Measurements from ENCODE around the gene AGK.
"Not testable (repeated sequence)": the region's sequence is repeated elsewhere in the genome, so short reads cannot be mapped to it uniquely, and the experiment has no call there.

The AGK gene

DNA sequence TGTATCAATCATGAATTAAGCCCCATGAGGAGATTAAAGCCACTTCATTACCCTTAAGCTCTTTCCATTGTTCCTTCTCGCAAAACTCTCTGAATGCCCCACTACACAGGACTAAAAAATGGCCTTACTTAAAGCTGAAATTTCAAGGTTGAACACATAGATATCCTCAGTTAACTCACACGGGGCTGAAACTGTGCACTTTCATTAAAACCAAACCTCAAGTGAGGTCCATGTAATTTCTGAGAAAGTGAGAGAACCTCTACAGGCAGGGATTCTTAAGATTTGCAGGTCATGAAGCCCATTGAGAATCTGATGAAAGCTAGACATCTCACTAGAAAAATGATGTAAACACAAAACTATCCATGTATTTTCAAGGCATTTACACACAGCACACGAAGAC is 134.9 kb downstream of the AGK start:
- DNase-seq = no peak

DNA sequence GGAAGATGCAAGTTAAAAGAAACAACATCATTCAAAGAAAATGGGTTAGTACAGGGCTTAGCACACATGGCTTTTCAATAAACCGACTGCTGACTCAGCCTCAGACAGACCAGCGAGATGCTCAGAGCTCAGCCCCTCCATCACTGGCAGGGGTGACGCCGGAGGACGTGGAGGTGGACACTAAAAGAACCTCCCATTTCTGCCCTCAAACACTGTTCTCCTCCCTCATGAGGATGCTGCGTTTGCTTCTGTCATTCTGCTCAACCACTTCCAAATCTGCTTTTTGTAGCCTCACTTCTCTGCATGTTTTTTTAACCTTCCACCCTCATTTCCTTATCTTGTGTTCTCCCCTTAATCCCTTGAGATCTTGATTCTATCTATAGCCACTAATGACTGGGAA is 135.5 kb downstream of the AGK start:
- DNase-seq = no peak

DNA sequence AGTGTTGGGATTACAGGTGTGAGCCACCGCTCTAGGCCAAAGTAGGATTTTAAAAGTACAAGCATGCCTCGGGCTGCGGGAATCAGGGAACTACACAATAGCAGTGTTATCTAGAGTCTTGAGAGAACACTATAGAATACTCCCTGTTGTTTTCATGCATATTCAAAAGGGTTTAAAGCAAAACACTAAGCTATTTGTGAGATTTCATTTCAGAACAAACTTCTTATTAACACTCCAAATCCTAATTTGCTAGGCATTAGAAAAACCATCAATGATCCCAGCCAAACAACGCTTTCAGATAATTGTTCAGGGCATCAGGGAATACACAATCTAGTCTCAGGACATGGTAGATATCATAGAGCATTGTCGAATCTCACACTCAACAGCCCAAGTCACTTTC is 136.8 kb downstream of the AGK start:
- no peak for DNase-seq

DNA sequence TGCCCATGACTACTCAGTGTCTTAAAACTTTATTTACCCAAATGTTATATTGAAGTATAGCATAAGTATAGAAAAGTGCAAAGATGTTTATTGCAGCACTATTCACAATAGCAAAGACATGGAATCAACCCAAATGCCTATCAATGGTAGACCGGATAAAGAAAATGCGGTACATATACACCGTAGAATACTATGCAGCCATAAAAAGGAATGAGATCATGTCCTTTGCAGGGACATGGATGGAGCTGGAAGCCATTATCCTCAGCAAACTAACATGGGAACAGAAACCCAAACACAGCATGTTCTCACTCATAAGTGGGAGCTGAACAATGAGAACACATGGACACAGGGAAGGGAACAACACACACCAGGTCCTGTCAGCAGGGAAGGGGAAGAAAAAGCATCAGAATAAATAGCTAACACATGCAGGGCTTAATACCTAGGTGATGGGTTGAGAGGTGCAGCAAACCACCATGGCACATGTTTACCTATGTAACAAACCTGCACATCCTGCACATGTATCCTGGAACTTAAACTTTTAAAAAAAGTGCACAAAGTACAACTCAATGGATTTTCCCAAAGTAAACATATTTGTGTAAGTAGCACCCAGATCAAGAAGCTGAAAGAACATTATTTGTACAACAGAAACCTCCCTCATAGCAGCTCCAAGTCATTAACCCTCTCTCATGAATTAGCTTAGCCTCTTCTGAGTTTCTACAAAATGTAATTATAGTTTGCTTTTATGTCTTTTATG is 138.0 kb downstream of the AGK start:
- DNase-seq = not testable (repeated sequence)

DNA sequence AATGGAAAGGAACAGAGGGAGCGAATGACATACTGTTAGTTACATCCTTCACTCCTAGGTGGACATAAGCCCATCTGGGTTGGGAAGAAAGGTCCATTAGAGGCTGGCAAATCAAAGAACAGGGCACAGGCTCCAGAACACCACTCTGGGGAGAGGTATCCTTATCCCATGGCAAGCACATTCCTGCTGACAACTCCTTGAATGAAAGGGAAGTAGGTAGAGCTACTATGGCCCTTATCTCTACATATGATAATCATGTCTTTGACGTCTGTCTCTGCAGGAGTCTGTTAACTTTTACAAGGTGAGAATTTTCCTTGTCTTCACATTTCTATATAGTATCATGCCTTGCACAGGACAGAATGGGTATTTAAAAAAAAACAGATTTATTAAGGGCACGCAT is 140.3 kb downstream of the AGK start:
- DNase-seq = no peak

DNA sequence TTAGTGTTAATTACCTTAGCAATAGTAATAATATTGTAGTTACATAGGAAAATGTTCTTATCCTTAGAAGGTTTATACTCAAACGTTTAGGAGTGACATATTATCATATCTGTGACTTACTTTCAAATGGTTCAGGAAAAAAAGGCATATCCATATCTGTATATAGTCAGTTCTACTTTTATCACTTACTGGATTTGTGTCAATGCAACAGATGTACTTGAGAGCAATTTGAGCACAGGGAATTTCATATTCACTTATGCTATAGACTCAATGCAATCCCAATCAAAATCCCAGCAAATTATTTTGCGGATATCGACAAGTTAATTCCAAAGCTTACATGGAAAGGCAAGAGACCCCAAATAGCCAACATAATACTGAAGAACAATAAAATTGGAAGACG is 140.8 kb downstream of the AGK start:
- DNase-seq = no peak

DNA sequence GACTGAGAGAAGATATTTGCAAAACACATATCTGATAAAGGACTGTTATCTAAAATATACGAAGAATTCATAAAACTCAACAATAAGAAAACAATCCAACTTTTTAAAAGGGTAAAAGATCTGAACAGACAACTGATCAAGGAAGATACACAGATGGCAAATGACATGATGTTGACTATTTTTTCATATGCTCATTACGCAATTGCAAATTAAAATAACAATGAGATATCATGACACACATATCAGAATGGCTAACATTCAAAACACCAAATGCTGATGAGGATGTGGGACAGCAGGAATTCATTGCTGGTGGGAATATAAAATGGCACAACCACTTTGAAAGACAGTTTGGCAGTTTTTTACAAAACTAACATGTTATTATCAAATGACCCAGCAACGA is 141.9 kb downstream of the AGK start:
- no peak for DNase-seq

DNA sequence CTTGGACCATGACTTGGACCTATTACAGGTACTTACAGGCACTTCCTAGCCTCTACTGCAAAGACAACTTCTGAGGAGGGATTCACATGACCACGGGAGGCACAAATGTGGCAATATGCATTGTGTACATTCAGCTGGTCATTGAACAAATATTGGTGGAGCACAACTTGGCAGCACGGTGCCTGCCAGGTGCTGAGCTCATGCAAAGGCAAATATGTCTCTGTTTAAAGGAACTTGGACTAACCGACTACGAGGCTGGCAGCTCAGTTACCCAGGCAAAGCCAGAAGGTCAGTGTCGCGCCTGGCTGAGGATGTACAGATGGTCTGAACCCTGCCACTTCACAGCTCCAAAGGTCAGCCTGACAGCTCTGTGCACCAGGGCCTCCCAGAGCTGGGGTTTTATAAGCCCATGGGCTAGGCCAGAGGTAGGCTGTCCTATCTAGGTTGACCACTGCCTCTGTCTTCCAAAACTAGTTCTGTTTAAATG is 144.6 kb downstream of the AGK start:
- DNase-seq = no peak

DNA sequence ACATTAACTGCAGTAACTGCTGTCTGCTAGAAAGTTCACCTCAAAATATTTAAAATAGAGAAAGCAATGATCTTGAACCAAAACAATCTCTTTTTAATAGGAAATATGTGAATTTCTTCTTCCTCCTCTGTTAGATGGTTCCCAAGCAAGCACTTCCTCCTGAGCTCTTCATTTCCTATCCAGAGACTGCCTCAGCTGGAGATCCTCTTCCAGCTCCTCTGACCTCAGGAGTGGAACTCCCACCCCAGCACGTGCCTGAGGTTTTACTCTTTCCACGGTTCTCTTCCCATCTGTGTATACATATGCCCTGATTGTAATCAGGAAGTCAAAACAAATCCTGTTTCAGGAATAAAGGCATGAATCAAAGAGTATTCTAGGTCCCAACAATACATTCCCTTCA is 145.1 kb downstream of the AGK start:
- no peak for DNase-seq

DNA sequence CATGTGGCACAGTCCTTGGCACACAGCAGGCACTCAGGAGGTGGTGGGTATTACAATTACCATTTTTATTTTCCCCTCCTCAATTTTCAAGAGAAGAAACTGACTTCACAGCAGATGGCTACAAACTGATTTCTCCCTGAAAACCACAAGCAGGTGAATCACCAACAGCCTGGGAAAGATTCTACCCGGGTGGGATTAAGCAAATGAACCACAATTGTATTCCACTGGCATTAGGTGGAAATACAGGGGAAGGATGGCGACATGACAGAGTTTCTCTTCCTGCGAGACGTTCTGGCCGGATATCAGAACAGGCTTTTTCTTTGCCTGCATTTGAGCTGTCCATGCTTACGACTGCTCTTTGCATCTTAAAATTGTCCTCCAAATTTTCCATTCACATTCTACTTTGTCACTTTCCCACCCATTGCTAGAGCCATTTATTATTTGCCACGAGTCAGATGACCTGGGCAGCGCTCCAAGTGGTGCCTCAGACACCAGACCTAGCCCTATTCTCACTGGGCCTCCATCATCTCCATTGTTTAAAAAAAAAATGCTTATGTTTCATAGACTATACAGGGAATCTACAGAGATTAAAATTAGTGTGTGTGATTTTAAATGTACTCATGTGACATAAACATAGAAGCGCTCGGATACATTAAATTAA is 146.1 kb downstream of the AGK start:
- no peak for DNase-seq

DNA sequence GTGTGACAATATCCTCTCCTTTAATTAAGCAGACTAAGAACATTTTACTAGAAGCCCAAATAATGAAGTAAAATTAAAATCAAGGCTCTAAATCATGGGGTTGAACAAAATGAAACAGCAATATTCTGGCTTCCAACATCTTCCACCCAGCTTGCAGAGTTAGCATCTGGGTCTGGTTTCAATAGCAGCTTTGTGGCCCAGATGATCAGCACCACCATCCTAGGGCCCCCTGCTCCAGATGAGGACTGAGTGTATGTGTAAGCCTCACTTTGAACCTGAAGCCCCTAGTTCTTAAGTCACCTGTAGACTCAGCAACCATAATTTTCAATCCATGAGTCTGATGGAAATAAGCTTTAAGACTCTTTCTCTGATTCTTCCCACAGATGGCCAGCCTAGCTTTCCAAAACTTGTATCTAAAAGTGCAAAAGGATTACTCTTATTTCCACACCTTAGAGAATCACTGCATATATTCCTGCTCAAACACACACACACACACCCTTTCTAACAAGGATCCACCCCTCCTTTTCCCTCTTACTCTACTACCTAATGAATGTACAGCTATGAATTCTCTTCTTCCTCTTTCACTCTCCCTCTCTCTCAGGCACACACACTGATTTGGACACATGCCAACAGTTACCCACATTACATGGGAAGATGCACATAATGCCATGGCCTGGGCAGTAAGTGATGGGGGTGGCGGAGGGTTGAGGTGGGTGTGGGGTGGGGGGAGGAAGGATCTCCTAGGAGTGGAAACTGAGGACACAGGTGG is 147.2 kb downstream of the AGK start:
- DNase-seq = no peak

DNA sequence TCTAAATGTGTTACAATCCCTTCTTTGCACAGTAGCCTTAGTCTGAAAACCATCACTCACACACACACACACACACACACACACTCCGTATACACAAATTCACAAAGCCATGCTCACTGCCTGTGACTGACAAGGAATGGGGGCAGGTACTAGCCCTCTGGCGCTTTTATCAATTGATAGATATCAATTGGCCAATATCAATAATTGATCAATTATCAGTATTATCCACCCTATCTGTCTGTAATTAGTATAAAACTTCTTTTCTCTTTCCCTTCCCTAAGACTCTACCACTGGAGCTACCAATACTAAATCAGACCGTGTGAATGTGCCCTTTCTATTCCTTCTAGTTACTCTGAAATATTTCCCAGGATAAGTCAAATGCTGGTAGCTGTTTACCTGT is 148.7 kb downstream of the AGK start:
- no peak for DNase-seq

DNA sequence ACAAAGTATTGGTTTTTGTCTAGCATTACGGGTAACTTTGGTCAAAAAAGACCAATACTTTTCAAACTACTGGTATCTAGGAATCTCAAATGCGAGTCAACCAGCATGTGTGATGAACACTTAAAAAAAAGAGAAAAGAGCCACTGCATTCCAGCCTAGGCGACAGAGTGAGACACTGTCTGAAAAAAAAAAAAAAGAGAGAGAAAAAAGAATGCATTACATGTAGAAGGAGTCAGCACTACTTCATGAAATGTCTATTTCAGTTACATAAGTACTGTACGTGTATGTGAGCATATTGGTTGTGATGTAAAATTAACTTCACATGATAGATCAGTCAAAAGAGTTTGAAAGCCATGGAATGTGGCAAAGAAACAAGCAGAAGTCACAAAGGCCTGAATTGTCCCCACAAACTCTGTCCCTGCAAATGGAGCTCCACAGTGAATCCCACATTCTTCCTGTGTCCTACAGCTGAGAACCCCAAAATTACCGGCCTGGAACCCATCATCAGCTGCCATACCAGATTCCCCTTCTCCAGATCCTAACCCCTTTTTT is 149.2 kb downstream of the AGK start:
- no peak for DNase-seq

DNA sequence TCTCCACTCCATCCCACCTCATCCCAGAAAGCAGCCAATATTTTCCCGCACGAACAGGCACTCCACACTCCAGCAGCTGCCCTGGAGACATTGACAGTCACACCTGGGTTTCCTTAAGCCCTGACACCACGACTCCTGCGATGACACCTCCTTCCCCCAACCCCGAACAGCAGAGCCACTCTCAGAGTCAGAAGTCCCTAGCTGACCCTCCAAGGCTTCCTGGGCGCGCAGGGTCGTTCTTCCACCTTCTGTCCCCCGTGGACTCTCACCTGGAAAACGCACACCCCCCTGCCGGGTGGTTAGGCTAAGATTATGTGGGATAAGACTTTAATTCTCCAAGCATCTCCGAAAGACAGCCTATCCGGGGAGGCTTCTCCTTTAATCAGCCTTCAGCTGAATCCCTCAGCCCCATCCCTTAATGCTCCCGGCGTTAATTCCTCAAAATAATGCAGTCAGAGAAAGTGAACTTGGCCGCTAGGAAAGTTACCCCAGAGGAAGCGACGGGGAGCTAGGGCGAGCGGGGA is 149.7 kb downstream of the AGK start:
- peak; percentile 34 for DNase-seq

DNA sequence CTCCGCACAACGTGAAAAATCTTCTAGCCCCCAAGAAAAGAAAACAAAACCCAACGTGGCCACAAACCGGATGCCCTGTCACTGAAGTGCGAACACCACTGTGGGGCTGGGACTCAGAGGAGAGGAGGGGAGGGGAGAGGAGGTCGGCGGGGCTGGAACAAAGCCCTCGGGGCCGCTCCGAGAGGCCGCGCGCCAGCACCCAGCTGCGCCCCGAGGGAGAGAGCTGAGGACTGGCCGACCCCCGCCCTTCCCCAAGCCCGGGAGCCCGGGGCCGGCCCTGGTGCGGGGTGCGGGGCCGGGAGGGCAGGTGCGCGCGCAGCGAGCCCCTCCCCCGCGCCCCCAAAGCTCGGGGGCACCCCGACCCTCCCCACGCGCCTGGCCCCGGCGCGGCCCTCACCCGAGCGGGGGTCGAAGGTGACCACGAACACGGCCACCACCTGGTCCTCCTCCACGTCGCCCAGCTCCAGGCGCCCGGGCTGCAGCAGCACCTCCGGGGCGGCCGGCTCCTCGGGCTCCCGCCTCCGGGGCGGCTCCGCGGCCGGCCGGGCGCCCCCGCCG is 150.4 kb downstream of the AGK start:
- peak; percentile 75 for DNase-seq

DNA sequence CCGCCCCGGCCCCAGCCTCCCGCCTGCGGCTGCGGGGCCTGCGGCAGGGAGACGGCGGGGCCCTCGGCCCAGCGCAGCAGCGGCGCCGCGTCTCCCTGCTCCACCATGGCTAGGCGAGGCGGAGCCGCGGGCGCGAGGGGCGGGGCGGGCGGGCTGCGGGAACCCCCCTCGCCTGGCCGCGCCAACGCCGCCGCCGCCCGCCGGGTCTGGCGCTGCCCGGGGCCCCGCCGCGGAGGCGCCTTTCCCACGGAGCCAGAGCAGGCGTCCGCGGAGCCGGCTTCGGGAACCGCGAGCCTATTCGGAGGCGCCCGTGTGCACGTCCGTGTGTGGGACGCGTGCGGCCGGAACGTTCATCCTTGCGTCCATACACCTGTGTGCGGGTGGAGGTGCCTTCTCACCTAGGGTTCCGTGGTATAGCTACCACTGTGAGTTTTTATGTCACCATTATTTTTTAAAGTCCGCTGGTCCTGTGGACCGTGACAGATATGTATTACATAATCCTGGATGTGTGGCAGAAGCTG is 150.9 kb downstream of the AGK start, which contains the start of gene DENND11:
Gene DENND11 (minus strand): TSS at position 120 of the 521 bp plus-strand sequence. CDS start 13 bp downstream, at position 107.
- DNase-seq = peak; percentile 54

DNA sequence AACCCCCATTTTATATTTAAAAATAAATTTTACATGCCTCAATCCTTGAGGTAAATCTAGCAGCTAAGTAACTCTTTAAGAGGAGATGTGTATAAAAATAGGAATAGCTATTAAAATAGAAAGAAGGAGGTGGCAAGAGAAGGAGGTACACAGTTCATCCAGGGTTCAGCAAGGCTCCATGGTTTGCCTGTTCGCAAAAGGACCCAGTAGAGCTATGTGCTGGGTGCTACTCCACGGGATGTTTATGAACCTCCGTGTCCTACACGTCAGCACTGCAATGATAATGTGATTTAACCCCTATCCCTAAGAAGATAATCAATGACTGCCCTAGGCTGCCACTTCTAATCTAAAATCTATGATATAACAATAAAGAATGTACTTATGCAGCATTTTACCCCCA is 151.7 kb downstream of the AGK start:
- DNase-seq = no peak

DNA sequence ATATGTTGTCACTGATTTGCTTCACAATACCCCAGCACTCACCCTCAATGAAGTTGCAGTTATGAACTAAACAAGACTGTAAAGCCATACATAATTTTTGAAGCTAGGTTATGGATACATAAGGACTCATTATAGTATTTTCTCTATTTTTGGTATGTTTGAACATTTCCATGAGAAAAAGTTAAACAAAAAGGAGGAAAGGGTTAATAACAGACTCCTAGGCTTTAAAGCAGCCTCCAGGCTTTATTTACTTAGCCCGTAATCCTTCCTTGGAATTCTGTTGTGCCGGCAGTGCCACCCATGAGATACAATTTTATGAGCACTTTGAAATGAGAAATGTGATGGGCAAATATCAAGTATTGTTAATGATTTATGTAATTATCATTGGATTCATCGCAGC is 152.9 kb downstream of the AGK start:
- no peak for DNase-seq

DNA sequence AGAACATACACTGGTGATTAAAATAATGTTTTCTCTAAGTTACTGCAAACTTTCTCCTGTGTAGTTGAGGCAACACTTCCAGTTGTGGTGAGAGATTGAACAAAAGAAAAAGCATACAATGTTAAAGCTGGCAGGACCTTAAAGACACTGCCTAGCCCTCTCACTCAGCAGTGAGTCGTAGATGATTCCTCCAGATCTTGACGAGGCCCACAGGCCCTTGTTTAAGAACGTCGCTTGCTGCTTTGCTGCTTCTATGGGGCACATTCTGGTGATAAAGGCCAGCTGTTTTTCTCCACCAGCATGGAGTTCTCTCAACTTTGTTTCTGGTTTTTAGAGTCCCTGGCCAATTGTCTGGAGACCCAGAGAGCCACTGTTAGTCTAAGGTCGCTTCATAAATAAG is 153.5 kb downstream of the AGK start:
- DNase-seq = no peak
